Keratinocyte (primary cell): ENCODE data around the gene BIN2.

Experiments
- EZH2 ChIP-seq: IDR thresholded peaks from one replicate; pipeline ENCODE4 v1.6.1; 2012; ENCODE audit warnings: inconsistent platforms, mild to moderate bottlenecking, low read length, moderate library complexity
- TF ChIP-seq, protein P1 (sequence below), 3 experiments: IDR thresholded peaks in 1 of 3; conservative IDR thresholded peaks in 1 of 3; optimal IDR thresholded peaks in 1 of 3; 2 replicates in 2 of 3; 3 replicates in 1 of 3; pipeline versions ENCODE3 to v1.5.1; 2011; ENCODE audit warnings: low read length in 3 of 3, mild to moderate bottlenecking in 3 of 3, moderate library complexity in 2 of 3, control low read depth in 1 of 3, inconsistent platforms in 1 of 3; ENCODE audit not compliant: insufficient read depth in 2 of 3; ENCODE audit errors: extremely low read depth in 1 of 3

DNA sequence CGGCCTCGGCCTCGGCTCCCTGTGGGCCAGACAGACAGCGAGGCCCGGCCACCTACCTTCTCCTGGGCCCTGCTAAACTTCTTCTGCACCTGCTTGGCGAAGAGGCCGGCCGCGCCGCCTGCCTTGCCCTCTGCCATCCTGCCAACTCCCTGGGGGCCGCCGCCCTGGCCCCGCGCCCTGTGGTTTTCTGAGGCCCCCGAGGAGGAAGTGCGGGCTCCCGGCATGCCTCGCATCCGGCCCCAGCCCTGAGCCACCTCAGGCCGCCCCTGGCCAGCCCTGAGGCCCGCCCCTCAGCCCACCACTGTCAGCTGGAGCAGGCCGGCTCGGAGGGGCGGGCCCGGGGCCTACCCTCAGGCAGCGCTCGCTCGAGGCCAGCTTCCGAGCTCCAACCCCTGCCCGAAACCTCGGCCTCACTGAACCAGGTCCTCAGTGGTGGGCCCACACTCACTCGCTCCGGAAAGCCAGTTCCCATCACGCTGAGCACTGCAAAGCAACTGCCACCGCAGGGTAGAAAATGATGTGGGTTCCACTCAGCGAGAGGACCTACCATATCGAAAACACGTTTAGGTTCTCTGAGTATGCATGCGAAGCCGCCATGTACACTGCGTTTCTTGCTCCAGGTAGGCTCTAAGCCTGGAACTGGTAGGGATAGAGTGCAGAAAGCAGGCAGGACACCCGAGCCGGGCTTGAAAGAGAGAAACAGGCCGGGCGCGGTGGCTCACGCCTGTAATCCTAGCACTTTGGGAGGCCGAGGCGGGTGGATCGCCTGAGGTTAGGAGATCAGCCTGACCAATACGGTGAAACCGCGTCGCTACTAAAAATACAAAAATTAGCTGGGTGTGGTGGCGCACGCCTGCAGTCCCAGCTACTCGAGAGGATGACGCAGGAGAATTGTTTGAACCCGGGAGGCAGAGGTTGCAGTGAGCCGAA is at the start of gene BIN2:
- TF ChIP-seq, protein P1, sequence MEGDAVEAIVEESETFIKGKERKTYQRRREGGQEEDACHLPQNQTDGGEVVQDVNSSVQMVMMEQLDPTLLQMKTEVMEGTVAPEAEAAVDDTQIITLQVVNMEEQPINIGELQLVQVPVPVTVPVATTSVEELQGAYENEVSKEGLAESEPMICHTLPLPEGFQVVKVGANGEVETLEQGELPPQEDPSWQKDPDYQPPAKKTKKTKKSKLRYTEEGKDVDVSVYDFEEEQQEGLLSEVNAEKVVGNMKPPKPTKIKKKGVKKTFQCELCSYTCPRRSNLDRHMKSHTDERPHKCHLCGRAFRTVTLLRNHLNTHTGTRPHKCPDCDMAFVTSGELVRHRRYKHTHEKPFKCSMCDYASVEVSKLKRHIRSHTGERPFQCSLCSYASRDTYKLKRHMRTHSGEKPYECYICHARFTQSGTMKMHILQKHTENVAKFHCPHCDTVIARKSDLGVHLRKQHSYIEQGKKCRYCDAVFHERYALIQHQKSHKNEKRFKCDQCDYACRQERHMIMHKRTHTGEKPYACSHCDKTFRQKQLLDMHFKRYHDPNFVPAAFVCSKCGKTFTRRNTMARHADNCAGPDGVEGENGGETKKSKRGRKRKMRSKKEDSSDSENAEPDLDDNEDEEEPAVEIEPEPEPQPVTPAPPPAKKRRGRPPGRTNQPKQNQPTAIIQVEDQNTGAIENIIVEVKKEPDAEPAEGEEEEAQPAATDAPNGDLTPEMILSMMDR (optimal IDR thresholded peaks at IDR 0.05 in 1 of 3, IDR thresholded peaks at IDR 0.05 in 1 of 3, conservative IDR thresholded peaks at IDR 0.05 in 1 of 3; ENCODE audit: extremely low read depth in 1 of 3, insufficient read depth in 2 of 3, low read length in 3 of 3) = no peak
- TF ChIP-seq EZH2 = no peak
